Measurements from ENCODE around the gene SLC7A7. TPM values are rescaled to one million over a fixed set of nuclear protein-coding genes. Genes with fewer than 3 reads are reported as not detected.
"Not testable (repeated sequence)": the region's sequence is repeated elsewhere in the genome, so short reads cannot be mapped to it uniquely, and the experiment has no call there.

Gene SLC7A7
- total RNA-seq, 1 experiment from 2014 or later = 1.1 TPM

GRCh38 chr14:22822571-22823098, 7.4 kb upstream of the SLC7A7 start:
- DNase-seq (ENCODE audit: extremely low read depth, low read depth) = peak; percentile 71

- no peak for DNase-seq (ENCODE audit: extremely low read depth, low read depth)
Observed at GRCh38 chr14:22822016-22822570, 6.9 kb upstream of the SLC7A7 start.

GRCh38 chr14:22821193-22822015, 6.2 kb upstream of the SLC7A7 start:
- no peak for DNase-seq (ENCODE audit: extremely low read depth, low read depth)

- DNase-seq (ENCODE audit: extremely low read depth, low read depth) = no peak
Observed at GRCh38 chr14:22820731-22821130, 5.5 kb upstream of the SLC7A7 start.

GRCh38 chr14:22819151-22819988, 4.1 kb upstream of the SLC7A7 start:
- no peak for DNase-seq (ENCODE audit: extremely low read depth, low read depth)

- DNase-seq (ENCODE audit: extremely low read depth, low read depth) = no peak
Observed at GRCh38 chr14:22814373-22814772, 862 bp downstream of the SLC7A7 start.

- DNase-seq (ENCODE audit: extremely low read depth, low read depth) = no peak
Observed at GRCh38 chr14:22813145-22813544, 2.1 kb downstream of the SLC7A7 start.

- DNase-seq (ENCODE audit: extremely low read depth, low read depth) = no peak
Observed at GRCh38 chr14:22812744-22813143, 2.5 kb downstream of the SLC7A7 start.

- DNase-seq (ENCODE audit: extremely low read depth, low read depth) = no peak
Observed at GRCh38 chr14:22811722-22812121, 3.5 kb downstream of the SLC7A7 start.

GRCh38 chr14:22808388-22809209, 6.6 kb downstream of the SLC7A7 start:
- no peak for DNase-seq (ENCODE audit: extremely low read depth, low read depth)

GRCh38 chr14:22807432-22808087, 7.7 kb downstream of the SLC7A7 start:
- DNase-seq (ENCODE audit: extremely low read depth, low read depth) = no peak

GRCh38 chr14:22805235-22805634, 10.0 kb downstream of the SLC7A7 start:
- not testable (repeated sequence) for DNase-seq (ENCODE audit: extremely low read depth, low read depth)

GRCh38 chr14:22803687-22803974, 11.6 kb downstream of the SLC7A7 start:
- DNase-seq (ENCODE audit: extremely low read depth, low read depth) = no peak

- no peak for DNase-seq (ENCODE audit: extremely low read depth, low read depth)
Observed at GRCh38 chr14:22802860-22803686, 12.2 kb downstream of the SLC7A7 start.

GRCh38 chr14:22801716-22802115, 13.5 kb downstream of the SLC7A7 start:
- DNase-seq (ENCODE audit: extremely low read depth, low read depth) = no peak

GRCh38 chr14:22800346-22800745, 14.9 kb downstream of the SLC7A7 start:
- no peak for DNase-seq (ENCODE audit: extremely low read depth, low read depth)

- DNase-seq (ENCODE audit: extremely low read depth, low read depth) = no peak
Observed at GRCh38 chr14:22798528-22798927, 16.7 kb downstream of the SLC7A7 start.

- no peak for DNase-seq (ENCODE audit: extremely low read depth, low read depth)
Observed at GRCh38 chr14:22797017-22797917, 18.0 kb downstream of the SLC7A7 start.

All from NCI-H460 (cell line).